Fibroblast of lung (primary cell): ENCODE measurements around the gene STC2. TPM values are rescaled to one million over a fixed set of nuclear protein-coding genes. Genes with fewer than 3 reads are reported as not detected.

Experiments
- DNase-seq, 2 donors: peaks; one replicate each; pipeline versions ENCODE4 v3.0.0 to v3.0.0-alpha.2; 2010; ENCODE audit warnings: low read depth in 2 of 2
- H2AFZ ChIP-seq: 2 replicates; pipeline ENCODE4 v1.5.1; 2012; ENCODE audit warnings: low read length, control low read depth, inconsistent platforms
- H3K27ac ChIP-seq: 2 replicates; pipeline ENCODE4 v1.5.1; 2011; ENCODE audit warnings: low read length, control low read depth; ENCODE audit not compliant: insufficient read depth
- H3K27me3 ChIP-seq: 2 replicates; pipeline ENCODE4 v1.5.1; 2011; ENCODE audit warnings: mild to moderate bottlenecking, low read length; ENCODE audit not compliant: control insufficient read depth, insufficient read depth
- H3K36me3 ChIP-seq: 2 replicates; pipeline ENCODE4 v1.5.1; 2011; ENCODE audit warnings: low read length; ENCODE audit not compliant: control insufficient read depth, insufficient read depth
- H3K4me1 ChIP-seq: 2 replicates; pipeline ENCODE4 v1.5.1; 2011; ENCODE audit warnings: low read length; ENCODE audit not compliant: control insufficient read depth, insufficient read depth; ENCODE audit errors: extremely low read depth
- H3K4me2 ChIP-seq: 2 replicates; pipeline ENCODE4 v1.5.1; 2011; ENCODE audit warnings: low read length, control low read depth; ENCODE audit not compliant: insufficient read depth; ENCODE audit errors: extremely low read depth
- H3K4me3 ChIP-seq, 4 experiments: fragments of 200-600 bp in 1 of 4; sonication (generic) in 1 of 4; replicated peaks in 1 of 4; 2 replicates each; pipeline ENCODE4 v1.5.1; 2011 to 2016; ENCODE audit warnings: low read length in 4 of 4, low read depth in 3 of 4, mild to moderate bottlenecking in 3 of 4, control low read depth in 2 of 4, inconsistent platforms in 1 of 4, mixed read lengths in 1 of 4; ENCODE audit not compliant: insufficient read depth in 1 of 4; ENCODE audit errors: control extremely low read depth in 1 of 4
- H3K79me2 ChIP-seq: 2 replicates; pipeline ENCODE4 v1.5.1; 2012; ENCODE audit warnings: mild to moderate bottlenecking, low read length, inconsistent platforms; ENCODE audit not compliant: control insufficient read depth, insufficient read depth
- H3K9ac ChIP-seq: 2 replicates; pipeline ENCODE4 v1.5.1; 2011; ENCODE audit warnings: mild to moderate bottlenecking, low read length, control low read depth; ENCODE audit not compliant: insufficient read depth
- H3K9me3 ChIP-seq: 2 replicates; pipeline ENCODE4 v1.5.1; 2012; ENCODE audit warnings: low read depth, low read length; ENCODE audit not compliant: control insufficient read depth, insufficient read depth
- H4K20me1 ChIP-seq: 2 replicates; pipeline ENCODE4 v1.5.1; 2011; ENCODE audit warnings: low read length; ENCODE audit not compliant: control insufficient read depth, insufficient read depth; ENCODE audit errors: extremely low read depth
- CTCF ChIP-seq, 2 donors: IDR thresholded peaks in 1 of 2; conservative IDR thresholded peaks in 1 of 2; 1 replicate in 1 of 2; 2 replicates in 1 of 2; pipeline ENCODE4 v1.5.1; 2011 to 2012; ENCODE audit warnings: low read length in 2 of 2, control low read depth in 1 of 2, inconsistent platforms in 1 of 2, low read depth in 1 of 2, mild to moderate bottlenecking in 1 of 2
- EZH2 ChIP-seq: IDR thresholded peaks from 2 replicates; pipeline ENCODE4 v1.5.1; 2012; ENCODE audit warnings: low read length, control low read depth, mild to moderate bottlenecking; ENCODE audit errors: missing control alignments
- polyA plus RNA-seq, 2 donors: library from polyadenylated mRNA; depleted of rRNA in 1 of 2; stranded (reverse) in 1 of 2; unstranded in 1 of 2; fragments of >200 nt; gene quantifications; 2 replicates each; pipeline ENCODE4 v1.2.1, GENCODE V29; 2011 to 2012; ENCODE audit warnings: missing spikeins in 1 of 2
- total RNA-seq: library from RNA; depleted of rRNA; stranded (reverse); fragments of >200 nt; gene quantifications from 2 replicates; pipeline ENCODE4 v1.2.1, GENCODE V29; 2014

STC2 gene
- total and polyA plus RNA-seq, 2 donors (not counting 1 experiment from before 2014, with no cell fraction given) = 112 to 299 TPM

- H3K4me1 ChIP-seq = no peaks in the 10 kb centered on the region
- H2AFZ ChIP-seq = no peak overlapping the region
- no peak for DNase-seq
- no peaks in the 10 kb centered on the region for H3K36me3 ChIP-seq
- TF ChIP-seq EZH2 (no peak), CTCF (conservative IDR thresholded peaks at IDR 0.05 in 1 of 2, IDR thresholded peaks at IDR 0.05 in 1 of 2; ENCODE audit: low read depth in 1 of 2, low read length in 2 of 2) (no peak)
- no peaks in the 10 kb centered on the region for H3K9me3 ChIP-seq
- peaks cover 10% of the 10 kb centered on the region for H3K27me3 ChIP-seq
- no peak overlapping the region for H3K4me2 ChIP-seq
- H3K27ac ChIP-seq = no peak overlapping the region
- no peaks in the 10 kb centered on the region for H3K79me2 ChIP-seq
- H4K20me1 ChIP-seq = no peaks in the 10 kb centered on the region
- no peak overlapping the region for H3K4me3 ChIP-seq
- H3K9ac ChIP-seq = no peak overlapping the region
These were observed 53.4 kb downstream of the STC2 start for GRCh38 chr5:173274771-173275170.

GRCh38 chr5:173271419-173271818 is 56.8 kb downstream of the STC2 start:
- no peak for DNase-seq
- Histone ChIP-seq H3K9ac (no peak overlapping the region), H3K36me3 (no peaks in the 10 kb centered on the region), H3K9me3 (no peaks in the 10 kb centered on the region), H3K27me3 (peaks cover 20% of the 10 kb centered on the region), H2AFZ (no peak overlapping the region), H3K27ac (no peak overlapping the region), H3K4me2 (no peak overlapping the region), H3K79me2 (no peaks in the 10 kb centered on the region), H3K4me1 (no peaks in the 10 kb centered on the region), H3K4me3 (no peak overlapping the region), H4K20me1 (no peaks in the 10 kb centered on the region)
- no peak for TF ChIP-seq EZH2
- TF ChIP-seq CTCF (conservative IDR thresholded peaks at IDR 0.05 in 1 of 2, IDR thresholded peaks at IDR 0.05 in 1 of 2; ENCODE audit: low read depth in 1 of 2, low read length in 2 of 2) = no peak

GRCh38 chr5:173268750-173269432 is 59.3 kb downstream of the STC2 start:
- Histone ChIP-seq H3K36me3 (no peaks in the 10 kb centered on the region), H3K4me3 (no peak overlapping the region), H4K20me1 (no peaks in the 10 kb centered on the region), H3K9ac (no peak overlapping the region), H3K27ac (no peak overlapping the region), H2AFZ (no peak overlapping the region), H3K27me3 (peaks cover 28% of the 10 kb centered on the region), H3K4me2 (no peak overlapping the region), H3K9me3 (no peaks in the 10 kb centered on the region), H3K4me1 (no peaks in the 10 kb centered on the region), H3K79me2 (no peaks in the 10 kb centered on the region)
- DNase-seq = no peak
- TF ChIP-seq EZH2 = no peak
- TF ChIP-seq CTCF (conservative IDR thresholded peaks at IDR 0.05 in 1 of 2, IDR thresholded peaks at IDR 0.05 in 1 of 2; ENCODE audit: low read depth in 1 of 2, low read length in 2 of 2) = no peak
